ENCODE measurements around the gene LUZP2.

Gene LUZP2

GRCh38 chr11:24872651-24873311, 375.9 kb downstream of the LUZP2 start:
- no peak overlapping the region for H3K27ac ChIP-seq (ENCODE audit: low read depth, low read length)

GRCh38 chr11:24880962-24881361, 384.1 kb downstream of the LUZP2 start:
- no peaks in the 10 kb centered on the region for H3K36me3 ChIP-seq (ENCODE audit: control insufficient read depth, low read length)

More at GRCh38 chr11:24872651-24873311, 375.9 kb downstream of the LUZP2 start:
- Histone ChIP-seq H3K27me3 (ENCODE audit: control insufficient read depth, low read length) (no peaks in the 10 kb centered on the region), H3K4me3 (ENCODE audit: low read length) (no peak overlapping the region), H4K20me1 (ENCODE audit: control insufficient read depth, insufficient read depth, low read depth, low read length) (no peaks in the 10 kb centered on the region), H3F3A (ENCODE audit: control insufficient read depth, insufficient read depth) (no peaks in the 10 kb centered on the region), H3K36me3 (ENCODE audit: control insufficient read depth, low read length) (no peaks in the 10 kb centered on the region), H3K4me1 (ENCODE audit: control insufficient read depth, low read length) (no peaks in the 10 kb centered on the region), H3K4me2 (ENCODE audit: low read length) (no peak overlapping the region), H3K9me2 (replicated peaks; ENCODE audit: control insufficient read depth, low read length) (no peaks in the 10 kb centered on the region), H3K79me2 (ENCODE audit: control insufficient read depth, low read length) (no peaks in the 10 kb centered on the region), H3K9me3 (ENCODE audit: control insufficient read depth, insufficient read depth, low read length) (no peaks in the 10 kb centered on the region)
- TF ChIP-seq CTCF (IDR thresholded peaks at IDR 0.05; ENCODE audit: low read depth, low read length, poor library complexity, severe bottlenecking) (no peak), EZH2phosphoT487 (IDR thresholded peaks at IDR 0.05; ENCODE audit: borderline replicate concordance, low read length) (no peak)

DNA sequence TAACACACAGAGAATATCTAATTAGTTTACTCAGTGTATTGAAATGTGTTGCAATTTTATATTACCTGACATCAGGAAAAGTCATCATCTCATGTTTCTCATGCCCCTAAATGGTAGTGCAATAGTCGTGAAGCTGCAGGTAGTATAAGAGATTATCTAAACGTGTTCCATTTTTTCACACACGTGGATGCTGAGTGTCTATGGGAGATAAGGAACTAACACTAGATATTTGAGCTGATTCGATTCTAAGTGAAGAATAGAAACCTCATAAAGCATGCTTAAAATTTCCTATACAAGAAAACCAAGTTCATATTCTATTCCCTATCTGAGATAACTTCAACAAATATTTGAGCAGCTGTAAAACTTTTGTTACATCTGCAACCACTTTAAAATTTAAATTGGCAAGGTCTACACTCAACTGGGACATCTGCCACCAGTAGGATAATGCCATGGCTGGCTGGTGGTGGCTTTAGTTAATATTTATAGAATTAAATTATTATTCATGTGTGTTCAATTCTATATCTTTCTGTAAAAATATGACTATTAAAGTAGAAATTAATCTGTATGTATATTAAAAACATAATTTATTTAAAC, 388.8 kb downstream of the LUZP2 start:
- Histone ChIP-seq H4K20me1 (ENCODE audit: control insufficient read depth, insufficient read depth, low read depth, low read length) (no peaks in the 10 kb centered on the region), H3F3A (ENCODE audit: control insufficient read depth, insufficient read depth) (no peaks in the 10 kb centered on the region), H3K4me3 (ENCODE audit: low read length) (no peak overlapping the region), H3K27ac (ENCODE audit: low read depth, low read length) (no peak overlapping the region), H3K79me2 (ENCODE audit: control insufficient read depth, low read length) (no peaks in the 10 kb centered on the region), H3K9me3 (ENCODE audit: control insufficient read depth, insufficient read depth, low read length) (no peaks in the 10 kb centered on the region), H3K4me2 (ENCODE audit: low read length) (no peak overlapping the region), H3K4me1 (ENCODE audit: control insufficient read depth, low read length) (no peaks in the 10 kb centered on the region), H3K9me2 (replicated peaks; ENCODE audit: control insufficient read depth, low read length) (no peaks in the 10 kb centered on the region), H3K27me3 (ENCODE audit: control insufficient read depth, low read length) (no peaks in the 10 kb centered on the region), H3K36me3 (ENCODE audit: control insufficient read depth, low read length) (no peaks in the 10 kb centered on the region)
- TF ChIP-seq CTCF (IDR thresholded peaks at IDR 0.05; ENCODE audit: low read depth, low read length, poor library complexity, severe bottlenecking) (no peak), EZH2phosphoT487 (IDR thresholded peaks at IDR 0.05; ENCODE audit: borderline replicate concordance, low read length) (no peak)

More at GRCh38 chr11:24880962-24881361, 384.1 kb downstream of the LUZP2 start:
- no peaks in the 10 kb centered on the region for H3K9me2 ChIP-seq (replicated peaks; ENCODE audit: control insufficient read depth, low read length)
- H3K79me2 ChIP-seq (ENCODE audit: control insufficient read depth, low read length), result no peaks in the 10 kb centered on the region
- no peak overlapping the region for H3K4me3 ChIP-seq (ENCODE audit: low read length)
- no peaks in the 10 kb centered on the region for H3K4me1 ChIP-seq (ENCODE audit: control insufficient read depth, low read length)
- H3K4me2 ChIP-seq (ENCODE audit: low read length), result no peak overlapping the region
- H4K20me1 ChIP-seq (ENCODE audit: control insufficient read depth, insufficient read depth, low read depth, low read length), result no peaks in the 10 kb centered on the region
- H3F3A ChIP-seq (ENCODE audit: control insufficient read depth, insufficient read depth), result no peaks in the 10 kb centered on the region
- H3K9me3 ChIP-seq (ENCODE audit: control insufficient read depth, insufficient read depth, low read length), result no peaks in the 10 kb centered on the region
- no peaks in the 10 kb centered on the region for H3K27me3 ChIP-seq (ENCODE audit: control insufficient read depth, low read length)
- H3K27ac ChIP-seq (ENCODE audit: low read depth, low read length), result no peak overlapping the region
- TF ChIP-seq EZH2phosphoT487 (IDR thresholded peaks at IDR 0.05; ENCODE audit: borderline replicate concordance, low read length) (no peak), CTCF (IDR thresholded peaks at IDR 0.05; ENCODE audit: low read depth, low read length, poor library complexity, severe bottlenecking) (no peak)

Measured in DOHH2 (cell line).